HEK293T (cell line): ENCODE results near the gene HOXD10.

ENCODE experiments used
- BHLHE40 ChIP-seq: fragments of 450-650 bp; IDR thresholded peaks from 2 replicates; pipeline ENCODE4 v1.6.1; 2016; ENCODE audit warnings: mild to moderate bottlenecking, moderate library complexity, borderline replicate concordance
- CTBP1 ChIP-seq: fragments of 450-650 bp; IDR thresholded peaks from 2 replicates; pipeline ENCODE4 v1.6.1; 2016; ENCODE audit warnings: borderline replicate concordance
- ELF4 ChIP-seq: fragments of 450-650 bp; IDR thresholded peaks from 2 replicates; pipeline ENCODE4 v1.6.1; 2017; ENCODE audit warnings: antibody characterized with exemption
- FOXA1 ChIP-seq: fragments of 450-650 bp; IDR thresholded peaks from 2 replicates; pipeline ENCODE4 v1.6.1; 2016; ENCODE audit warnings: mild to moderate bottlenecking
- FOXK2 ChIP-seq: fragments of 450-650 bp; IDR thresholded peaks from 2 replicates; pipeline ENCODE4 v1.6.1; 2016; ENCODE audit warnings: mild to moderate bottlenecking
- FOXM1 ChIP-seq: fragments of 450-650 bp; IDR thresholded peaks from 2 replicates; pipeline ENCODE4 v1.6.1; 2017; ENCODE audit warnings: mild to moderate bottlenecking, borderline replicate concordance
- HDGF ChIP-seq: fragments of 450-650 bp; IDR thresholded peaks from 2 replicates; pipeline ENCODE4 v1.6.1; 2017; ENCODE audit warnings: antibody characterized with exemption, borderline replicate concordance
- LEF1 ChIP-seq: fragments of 450-650 bp; IDR thresholded peaks from 2 replicates; pipeline ENCODE4 v1.6.1; 2017; ENCODE audit warnings: mild to moderate bottlenecking, borderline replicate concordance
- NFRKB ChIP-seq: fragments of 450-650 bp; IDR thresholded peaks from 2 replicates; pipeline ENCODE4 v1.6.1; 2016; ENCODE audit warnings: mild to moderate bottlenecking, moderate library complexity
- SP1 ChIP-seq: fragments of 450-650 bp; IDR thresholded peaks from 2 replicates; pipeline ENCODE4 v1.6.1; 2017
- SUZ12 ChIP-seq: fragments of 450-650 bp; IDR thresholded peaks from 2 replicates; pipeline ENCODE4 v1.6.1; 2016; ENCODE audit warnings: mild to moderate bottlenecking
- TARDBP ChIP-seq: fragments of 450-650 bp; IDR thresholded peaks from 2 replicates; pipeline ENCODE4 v1.6.1; 2016
- ZNF384 ChIP-seq: fragments of 450-650 bp; IDR thresholded peaks from 2 replicates; pipeline ENCODE4 v1.6.1; 2016
- TF ChIP-seq, protein P1 (sequence below): fragments of 450-650 bp; IDR thresholded peaks from 2 replicates; pipeline ENCODE4 v1.6.1; 2016

DNA sequence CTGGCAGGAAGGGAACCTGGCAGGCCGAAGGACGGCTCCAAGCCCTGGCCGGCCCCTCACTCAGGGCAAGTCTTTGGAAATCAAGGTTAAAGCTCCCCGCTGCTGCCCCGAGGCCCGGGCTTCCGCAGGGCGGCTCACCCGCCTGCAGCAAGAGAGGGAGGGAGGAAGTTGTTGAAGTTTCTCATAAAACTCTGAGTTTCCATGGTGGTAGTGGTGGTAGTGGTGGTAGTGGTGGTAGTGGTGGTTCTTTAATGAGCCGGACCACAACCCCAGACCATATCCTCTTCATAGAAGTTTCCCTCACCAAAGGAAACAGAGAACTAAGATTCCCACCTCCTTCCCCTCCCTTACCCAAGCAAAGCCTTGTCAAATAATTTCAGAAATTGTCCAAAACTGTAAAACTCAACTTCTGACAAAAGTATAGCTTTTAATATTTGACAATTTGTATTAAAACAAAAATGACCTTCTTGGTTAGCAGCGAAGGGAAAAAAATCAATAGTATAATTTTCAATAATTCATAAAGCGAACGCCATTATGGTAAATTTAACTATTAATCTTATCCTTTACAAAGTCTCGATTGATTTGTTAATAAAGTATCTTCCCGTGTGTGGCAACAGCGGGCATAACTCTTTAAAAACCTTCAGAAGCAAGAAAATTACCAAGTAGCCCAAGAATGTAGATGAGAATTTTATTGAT, 1.5 kb upstream of the HOXD10 start:
- TF ChIP-seq ELF4 (no peak), LEF1 (no peak), SUZ12 (no peak), TARDBP (no peak), ZNF384 (no peak), SP1 (no peak), FOXK2 (no peak), HDGF (no peak), FOXM1 (no peak), FOXA1 (no peak), BHLHE40 (no peak), NFRKB (no peak), CTBP1 (no peak)
- TF ChIP-seq, protein P1, sequence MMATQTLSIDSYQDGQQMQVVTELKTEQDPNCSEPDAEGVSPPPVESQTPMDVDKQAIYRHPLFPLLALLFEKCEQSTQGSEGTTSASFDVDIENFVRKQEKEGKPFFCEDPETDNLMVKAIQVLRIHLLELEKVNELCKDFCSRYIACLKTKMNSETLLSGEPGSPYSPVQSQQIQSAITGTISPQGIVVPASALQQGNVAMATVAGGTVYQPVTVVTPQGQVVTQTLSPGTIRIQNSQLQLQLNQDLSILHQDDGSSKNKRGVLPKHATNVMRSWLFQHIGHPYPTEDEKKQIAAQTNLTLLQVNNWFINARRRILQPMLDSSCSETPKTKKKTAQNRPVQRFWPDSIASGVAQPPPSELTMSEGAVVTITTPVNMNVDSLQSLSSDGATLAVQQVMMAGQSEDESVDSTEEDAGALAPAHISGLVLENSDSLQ, result no peak
